Thyroid gland (tissue), 4 donors: Measurements from ENCODE around the gene RFC1.

ENCODE experiments used
- POLR2A ChIP-seq, 2 donors: fragments of 450-650 bp; IDR thresholded peaks; one replicate each; pipeline ENCODE4 v1.6.1; 2017; ENCODE audit warnings: antibody characterized with exemption in 2 of 2, mild to moderate bottlenecking in 2 of 2, moderate library complexity in 1 of 2
- TF ChIP-seq, protein P1 (sequence below), 6 experiments: fragments of 200-600 bp in 3 of 6; fragments of 450-650 bp in 3 of 6; sonication (generic) in 3 of 6; IDR thresholded peaks; one replicate each; pipeline ENCODE4 v1.5.1; 2016 to 2019; ENCODE audit warnings: antibody characterized with exemption in 6 of 6, mild to moderate bottlenecking in 2 of 6, inconsistent platforms in 1 of 6, moderate library complexity in 1 of 6

DNA sequence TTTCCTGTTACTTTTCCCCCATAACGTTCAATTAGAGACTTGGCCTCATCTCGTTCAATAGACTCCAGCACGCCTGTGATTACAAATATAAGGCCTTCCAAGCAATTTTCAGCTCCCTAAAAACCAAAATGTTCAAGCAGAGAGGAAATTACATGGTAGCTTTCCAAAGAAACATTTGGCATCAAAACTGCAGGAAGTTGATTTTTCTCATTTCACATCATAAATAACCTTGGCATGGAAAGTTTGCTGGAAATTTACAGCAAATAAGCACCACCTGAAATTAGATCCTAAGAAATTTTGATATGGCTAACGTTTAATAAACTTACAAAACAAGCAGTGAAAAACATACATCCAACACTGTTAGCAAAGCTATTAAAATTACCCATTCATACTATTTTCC lies 53.3 kb downstream of the RFC1 start:
- no peak for TF ChIP-seq POLR2A (IDR thresholded peaks at IDR 0.05)
- TF ChIP-seq, protein P1, sequence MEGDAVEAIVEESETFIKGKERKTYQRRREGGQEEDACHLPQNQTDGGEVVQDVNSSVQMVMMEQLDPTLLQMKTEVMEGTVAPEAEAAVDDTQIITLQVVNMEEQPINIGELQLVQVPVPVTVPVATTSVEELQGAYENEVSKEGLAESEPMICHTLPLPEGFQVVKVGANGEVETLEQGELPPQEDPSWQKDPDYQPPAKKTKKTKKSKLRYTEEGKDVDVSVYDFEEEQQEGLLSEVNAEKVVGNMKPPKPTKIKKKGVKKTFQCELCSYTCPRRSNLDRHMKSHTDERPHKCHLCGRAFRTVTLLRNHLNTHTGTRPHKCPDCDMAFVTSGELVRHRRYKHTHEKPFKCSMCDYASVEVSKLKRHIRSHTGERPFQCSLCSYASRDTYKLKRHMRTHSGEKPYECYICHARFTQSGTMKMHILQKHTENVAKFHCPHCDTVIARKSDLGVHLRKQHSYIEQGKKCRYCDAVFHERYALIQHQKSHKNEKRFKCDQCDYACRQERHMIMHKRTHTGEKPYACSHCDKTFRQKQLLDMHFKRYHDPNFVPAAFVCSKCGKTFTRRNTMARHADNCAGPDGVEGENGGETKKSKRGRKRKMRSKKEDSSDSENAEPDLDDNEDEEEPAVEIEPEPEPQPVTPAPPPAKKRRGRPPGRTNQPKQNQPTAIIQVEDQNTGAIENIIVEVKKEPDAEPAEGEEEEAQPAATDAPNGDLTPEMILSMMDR (IDR thresholded peaks at IDR 0.05): no peak
